22Rv1 (cell line): ENCODE results near the gene SH3BP2.

Experiments
- CTCF ChIP-seq: fragments of 450-650 bp; IDR thresholded peaks from 2 replicates; pipeline ENCODE4 v1.5.1; 2017; ENCODE audit warnings: mild to moderate bottlenecking
- ZFX ChIP-seq: fragments of 450-650 bp; IDR thresholded peaks from 2 replicates; pipeline ENCODE4 v1.6.1; 2017; ENCODE audit warnings: antibody characterized with exemption, borderline replicate concordance

GRCh38 chr4:2817137-2817536 is 24.3 kb downstream of the SH3BP2 start:
- TF ChIP-seq CTCF (no peak), ZFX (no peak)
